H9 (cell line): ENCODE measurements around the gene WNT3. TPM values are rescaled to one million over a fixed set of nuclear protein-coding genes. Genes with fewer than 3 reads are reported as not detected.

Experiments
- DNase-seq: peaks from one replicate; pipeline ENCODE4 v3.0.0-alpha.2; 2017
- H2AFZ ChIP-seq: one replicate; pipeline ENCODE4 v1.6.1; 2013; ENCODE audit warnings: mild to moderate bottlenecking, low read length, control low read depth, moderate library complexity
- H2AK5ac ChIP-seq: 2 replicates; pipeline ENCODE4 v1.6.1; 2013; ENCODE audit warnings: low read length, control low read depth, mixed read lengths; ENCODE audit not compliant: insufficient read length
- H2BK120ac ChIP-seq: one replicate; pipeline ENCODE4 v1.6.1; 2013; ENCODE audit warnings: low read depth, mild to moderate bottlenecking, low read length, control low read depth, inconsistent platforms; ENCODE audit not compliant: poor library complexity, severe bottlenecking
- H2BK12ac ChIP-seq: 2 replicates; pipeline ENCODE4 v1.6.1; 2013; ENCODE audit warnings: low read length, control low read depth, mixed read lengths, low read depth; ENCODE audit not compliant: insufficient read length
- H2BK15ac ChIP-seq: 2 replicates; pipeline ENCODE4 v1.6.1; 2013; ENCODE audit warnings: low read depth, low read length, control low read depth
- H2BK20ac ChIP-seq: one replicate; pipeline ENCODE4 v1.6.1; 2013; ENCODE audit warnings: low read depth, mild to moderate bottlenecking, low read length, control low read depth, inconsistent platforms; ENCODE audit not compliant: poor library complexity, severe bottlenecking
- H2BK5ac ChIP-seq: 2 replicates; pipeline ENCODE4 v1.6.1; 2013; ENCODE audit warnings: low read length, control low read depth, mixed read lengths; ENCODE audit not compliant: insufficient read length
- H3K14ac ChIP-seq: 2 replicates; pipeline ENCODE4 v1.6.1; 2013; ENCODE audit warnings: low read length, control low read depth; ENCODE audit not compliant: insufficient read depth
- H3K18ac ChIP-seq: 2 replicates; pipeline ENCODE4 v1.6.1; 2013; ENCODE audit warnings: low read depth, mild to moderate bottlenecking, mixed read lengths, low read length, control low read depth; ENCODE audit not compliant: insufficient read length
- H3K23ac ChIP-seq: 2 replicates; pipeline ENCODE4 v1.6.1; 2013; ENCODE audit warnings: low read length, control low read depth, mixed read lengths, low read depth; ENCODE audit not compliant: insufficient read length
- H3K23me2 ChIP-seq: 2 replicates; pipeline ENCODE4 v1.6.1; 2013; ENCODE audit warnings: low read depth, mild to moderate bottlenecking, mixed read lengths, low read length, control low read depth; ENCODE audit not compliant: insufficient read length, poor library complexity, severe bottlenecking
- H3K27ac ChIP-seq: 2 replicates; pipeline ENCODE4 v1.5.1; 2013; ENCODE audit warnings: low read length, control low read depth, mixed read lengths, low read depth; ENCODE audit not compliant: insufficient read length
- H3K27me3 ChIP-seq: 2 replicates; pipeline ENCODE4 v1.6.1; 2013; ENCODE audit warnings: low read length, control low read depth, inconsistent platforms; ENCODE audit not compliant: insufficient read depth
- H3K4ac ChIP-seq: 2 replicates; pipeline ENCODE4 v1.6.1; 2013; ENCODE audit warnings: low read depth, mild to moderate bottlenecking, control low read depth, inconsistent platforms, low read length, moderate library complexity
- H3K4me1 ChIP-seq: 2 replicates; pipeline ENCODE4 v1.6.1; 2013; ENCODE audit warnings: low read length, control low read depth, inconsistent platforms; ENCODE audit not compliant: insufficient read depth
- H3K4me2 ChIP-seq: 2 replicates; pipeline ENCODE4 v1.6.1; 2013; ENCODE audit warnings: low read length, control low read depth, mixed read lengths; ENCODE audit not compliant: insufficient read length, insufficient read depth
- H3K56ac ChIP-seq: 2 replicates; pipeline ENCODE4 v1.6.1; 2013; ENCODE audit warnings: low read depth, mild to moderate bottlenecking, mixed read lengths, low read length, control low read depth; ENCODE audit not compliant: insufficient read length
- H3K79me1 ChIP-seq: 2 replicates; pipeline ENCODE4 v1.6.1; 2013; ENCODE audit warnings: low read depth, mild to moderate bottlenecking, moderate library complexity, low read length, control low read depth, inconsistent platforms; ENCODE audit not compliant: insufficient read depth, poor library complexity, severe bottlenecking
- H3K79me2 ChIP-seq: 2 replicates; pipeline ENCODE4 v1.6.1; 2013; ENCODE audit warnings: low read length, control low read depth, inconsistent platforms; ENCODE audit not compliant: insufficient read depth
- H3K9ac ChIP-seq: 2 replicates; pipeline ENCODE4 v1.6.1; 2013; ENCODE audit warnings: low read length, control low read depth, mixed read lengths; ENCODE audit not compliant: insufficient read length; ENCODE audit errors: extremely low read depth
- H3K9me3 ChIP-seq: one replicate; pipeline ENCODE4 v1.6.1; 2013; ENCODE audit warnings: low read depth, low read length, inconsistent platforms; ENCODE audit not compliant: control insufficient read depth
- H3T11ph ChIP-seq: one replicate; pipeline ENCODE4 v1.6.1; 2013; ENCODE audit warnings: mild to moderate bottlenecking, low read length, control low read depth, inconsistent platforms
- H4K20me1 ChIP-seq: one replicate; pipeline ENCODE4 v1.6.1; 2013; ENCODE audit not compliant: control insufficient read depth, insufficient read length, insufficient read depth
- H4K5ac ChIP-seq: 2 replicates; pipeline ENCODE4 v1.6.1; 2013; ENCODE audit warnings: low read depth, mild to moderate bottlenecking, mixed read lengths, low read length, control low read depth; ENCODE audit not compliant: insufficient read length
- H4K8ac ChIP-seq: replicated peaks from 2 replicates; pipeline ENCODE4 v1.6.1; 2013; ENCODE audit warnings: low read length, control low read depth, mixed read lengths, low read depth; ENCODE audit not compliant: insufficient read length
- H4K91ac ChIP-seq: 2 replicates; pipeline ENCODE4 v1.6.1; 2013; ENCODE audit warnings: low read depth, mild to moderate bottlenecking, moderate library complexity, mixed read lengths, low read length, control low read depth; ENCODE audit not compliant: insufficient read length
- H3K27ac Mint-ChIP-seq, 3 experiments: 2 replicates in 2 of 3; 3 replicates in 1 of 3; pipeline ENCODE4 v1.8.0; 2020 to 2021; ENCODE audit warnings: mixed read lengths in 3 of 3, mild to moderate bottlenecking in 1 of 3, moderate library complexity in 1 of 3
- H3K27me3 Mint-ChIP-seq: 2 replicates; pipeline ENCODE4 v1.8.0; 2021; ENCODE audit warnings: low read depth, mild to moderate bottlenecking, moderate library complexity, mixed read lengths
- H3K36me3 Mint-ChIP-seq, 3 experiments: 2 replicates in 2 of 3; 3 replicates in 1 of 3; pipeline ENCODE4 v1.8.0; 2020 to 2021; ENCODE audit warnings: low read depth in 3 of 3, mixed read lengths in 3 of 3; ENCODE audit not compliant: insufficient read depth in 1 of 3
- H3K4me1 Mint-ChIP-seq, 2 experiments: 2 replicates each; pipeline ENCODE4 v1.8.0; 2020; ENCODE audit warnings: mixed read lengths in 2 of 2
- H3K4me3 Mint-ChIP-seq, 2 experiments: 2 replicates in 1 of 2; 3 replicates in 1 of 2; pipeline ENCODE4 v1.8.0; 2020 to 2021; ENCODE audit warnings: mild to moderate bottlenecking in 2 of 2, mixed read lengths in 2 of 2, moderate library complexity in 1 of 2
- H3K9me3 Mint-ChIP-seq, 2 experiments: 2 replicates in 1 of 2; 3 replicates in 1 of 2; pipeline ENCODE4 v1.8.0; 2020; ENCODE audit warnings: mild to moderate bottlenecking in 2 of 2, mixed read lengths in 2 of 2, moderate library complexity in 1 of 2
- WGBS: extraction: QIAGEN DNeasy Blood & Tissue Kit; methylation state at CpG from one replicate; pipeline ENCODE4 v1.1.7; 2013; ENCODE audit warnings: missing lambda C conversion rate, low lambda C conversion rate, mixed read lengths; ENCODE audit not compliant: insufficient read length; ENCODE audit errors: extremely low coverage; 5-methylcytosine and 5-hydroxymethylcytosine counted together
- total RNA-seq: library from RNA; stranded (reverse); gene quantifications from 2 replicates; pipeline ENCODE4 v1.2.1, GENCODE V29; 2021
- TF ChIP-seq, protein P1 (sequence below): fragments of 200-600 bp; sonication (generic); conservative IDR thresholded peaks from 3 replicates; pipeline ENCODE4 v1.8.0; 2021; ENCODE audit warnings: antibody characterized with exemption, mild to moderate bottlenecking

Gene WNT3
- total RNA-seq, 1 experiment from 2014 or later: 22.4 TPM

DNA sequence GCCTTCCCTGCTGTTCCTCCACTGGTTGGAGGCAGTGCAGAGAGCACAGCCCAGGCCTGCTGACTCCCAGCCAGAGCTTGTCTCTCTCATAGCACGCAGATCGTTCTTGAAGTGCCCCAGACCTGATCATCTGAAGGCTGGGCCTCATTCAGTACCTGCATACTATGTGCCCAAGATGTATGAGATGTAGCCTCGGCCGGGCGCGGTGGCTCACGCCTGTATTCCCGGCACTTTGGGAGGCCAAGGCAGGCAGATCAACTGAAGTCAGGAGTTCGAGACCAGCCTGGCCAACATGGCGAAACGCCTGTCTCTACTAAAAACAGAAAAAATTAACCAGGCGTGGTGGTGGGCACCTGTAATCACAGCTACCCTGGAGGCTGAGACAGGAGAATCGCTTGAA, 31.0 kb downstream of the WNT3 start:
- Histone ChIP-seq H3K4ac (no peak overlapping the region), H3K9ac (no peak overlapping the region), H3K14ac (no peak overlapping the region; the same call in 1 of the 2 replicates), H3K23ac (no peak overlapping the region), H4K5ac (no peak overlapping the region), H2BK12ac (no peak overlapping the region), H4K8ac (no peak overlapping the region), H3K23me2 (no peaks in the 10 kb centered on the region), H3K79me1 (no peaks in the 10 kb centered on the region), H2BK20ac (no peak overlapping the region), H2BK15ac (no peak overlapping the region), H3K4me2 (no peak overlapping the region), H3K79me2 (no peaks in the 10 kb centered on the region), H2BK120ac (no peak overlapping the region), H3K56ac (no peak overlapping the region), H2AFZ (no peak overlapping the region), H4K91ac (no peak overlapping the region), H3K9me3 (no peaks in the 10 kb centered on the region), H3T11ph (no peak overlapping the region), H3K27me3 (no peaks in the 10 kb centered on the region; the same call in 1 of the 2 replicates), H2AK5ac (no peak overlapping the region), H2BK5ac (no peak overlapping the region), H3K18ac (no peak overlapping the region), H3K27ac (no peak overlapping the region), H3K4me1 (0 out of 2 replicates have a peak, but pooled peaks cover 2% of the 10 kb centered on the region), H4K20me1 (no peaks in the 10 kb centered on the region)
- peaks cover 2 to 20% (median 9%) of the 10 kb centered on the region in 3 experiments; a peak in 5 of 7 replicates for H3K36me3 Mint-ChIP-seq
- TF ChIP-seq, protein P1, sequence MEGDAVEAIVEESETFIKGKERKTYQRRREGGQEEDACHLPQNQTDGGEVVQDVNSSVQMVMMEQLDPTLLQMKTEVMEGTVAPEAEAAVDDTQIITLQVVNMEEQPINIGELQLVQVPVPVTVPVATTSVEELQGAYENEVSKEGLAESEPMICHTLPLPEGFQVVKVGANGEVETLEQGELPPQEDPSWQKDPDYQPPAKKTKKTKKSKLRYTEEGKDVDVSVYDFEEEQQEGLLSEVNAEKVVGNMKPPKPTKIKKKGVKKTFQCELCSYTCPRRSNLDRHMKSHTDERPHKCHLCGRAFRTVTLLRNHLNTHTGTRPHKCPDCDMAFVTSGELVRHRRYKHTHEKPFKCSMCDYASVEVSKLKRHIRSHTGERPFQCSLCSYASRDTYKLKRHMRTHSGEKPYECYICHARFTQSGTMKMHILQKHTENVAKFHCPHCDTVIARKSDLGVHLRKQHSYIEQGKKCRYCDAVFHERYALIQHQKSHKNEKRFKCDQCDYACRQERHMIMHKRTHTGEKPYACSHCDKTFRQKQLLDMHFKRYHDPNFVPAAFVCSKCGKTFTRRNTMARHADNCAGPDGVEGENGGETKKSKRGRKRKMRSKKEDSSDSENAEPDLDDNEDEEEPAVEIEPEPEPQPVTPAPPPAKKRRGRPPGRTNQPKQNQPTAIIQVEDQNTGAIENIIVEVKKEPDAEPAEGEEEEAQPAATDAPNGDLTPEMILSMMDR: no peak
- H3K27me3 Mint-ChIP-seq: peaks cover 78% of the 10 kb centered on the region
- DNase-seq: no peak
- no CpG with 5 or more reads among the region's 13 CpGs for WGBS
- peaks cover 5 to 12% of the 10 kb centered on the region in 2 experiments; a peak in 4 of 5 replicates for H3K9me3 Mint-ChIP-seq
- H3K27ac Mint-ChIP-seq: no peak overlapping the region
- H3K4me3 Mint-ChIP-seq: no peak overlapping the region
- peaks cover 25 to 40% of the 10 kb centered on the region in 2 experiments for H3K4me1 Mint-ChIP-seq
